Activated CD4-positive, CD25-positive, alpha-beta regulatory T cell (primary cell): ENCODE measurements around the gene CHRDL2.

Experiments
- DNase-seq, 4 experiments: peaks; one replicate each; lab custom pipeline; 2025; lab: John Stamatoyannopoulos, UW

The CHRDL2 gene

DNA sequence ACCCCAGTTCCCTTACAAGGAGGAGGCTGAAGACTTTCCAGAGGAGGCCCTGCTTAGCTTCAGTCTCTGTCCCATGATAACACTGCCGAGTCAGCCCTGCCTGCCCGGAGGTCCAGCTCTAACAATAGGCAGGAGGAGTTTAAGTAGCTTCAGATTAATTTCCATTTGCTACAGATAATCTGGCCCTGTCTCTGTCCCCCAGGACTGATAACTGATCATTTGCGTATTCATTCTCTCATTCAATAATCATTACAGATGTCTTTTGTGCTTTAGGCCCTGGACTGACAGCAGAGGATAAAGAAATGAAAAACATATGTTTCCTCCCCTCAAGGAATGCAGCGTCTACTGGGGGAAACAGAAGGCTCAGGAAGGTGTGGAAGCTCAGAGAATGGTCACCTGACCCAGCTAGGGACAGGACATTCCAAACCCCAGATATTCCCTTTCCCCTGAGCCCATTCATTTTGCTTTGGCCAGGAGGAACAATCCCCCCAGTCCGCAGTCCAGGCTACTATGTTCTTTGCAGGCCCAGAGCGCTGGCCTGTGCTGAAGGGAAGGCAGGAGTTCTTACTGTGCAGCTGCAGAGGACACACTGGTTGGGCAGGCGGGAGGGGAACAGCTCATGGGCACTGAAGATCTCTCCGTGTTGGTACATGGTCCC is 20.8 kb downstream of the CHRDL2 start:
- no peak for DNase-seq

DNA sequence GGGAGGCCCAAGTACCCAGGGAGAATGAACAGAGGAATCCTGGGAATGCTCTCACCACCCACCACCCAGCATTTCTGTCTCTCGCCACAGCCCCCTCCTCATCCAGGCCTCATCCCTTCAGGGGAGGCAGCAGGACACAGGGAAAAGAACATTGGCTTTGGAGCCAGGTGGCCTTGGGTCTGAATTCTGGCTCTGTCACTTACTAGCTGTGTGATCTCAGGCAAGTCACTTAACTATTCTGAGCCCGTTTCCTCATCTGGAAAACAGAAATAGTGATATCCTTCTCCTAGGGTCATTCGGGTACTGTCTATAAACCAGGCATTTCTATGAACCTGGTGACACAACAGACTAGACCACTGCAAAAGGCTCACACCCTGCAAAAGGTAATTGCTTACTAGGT is 22.1 kb downstream of the CHRDL2 start:
- no peak for DNase-seq

DNA sequence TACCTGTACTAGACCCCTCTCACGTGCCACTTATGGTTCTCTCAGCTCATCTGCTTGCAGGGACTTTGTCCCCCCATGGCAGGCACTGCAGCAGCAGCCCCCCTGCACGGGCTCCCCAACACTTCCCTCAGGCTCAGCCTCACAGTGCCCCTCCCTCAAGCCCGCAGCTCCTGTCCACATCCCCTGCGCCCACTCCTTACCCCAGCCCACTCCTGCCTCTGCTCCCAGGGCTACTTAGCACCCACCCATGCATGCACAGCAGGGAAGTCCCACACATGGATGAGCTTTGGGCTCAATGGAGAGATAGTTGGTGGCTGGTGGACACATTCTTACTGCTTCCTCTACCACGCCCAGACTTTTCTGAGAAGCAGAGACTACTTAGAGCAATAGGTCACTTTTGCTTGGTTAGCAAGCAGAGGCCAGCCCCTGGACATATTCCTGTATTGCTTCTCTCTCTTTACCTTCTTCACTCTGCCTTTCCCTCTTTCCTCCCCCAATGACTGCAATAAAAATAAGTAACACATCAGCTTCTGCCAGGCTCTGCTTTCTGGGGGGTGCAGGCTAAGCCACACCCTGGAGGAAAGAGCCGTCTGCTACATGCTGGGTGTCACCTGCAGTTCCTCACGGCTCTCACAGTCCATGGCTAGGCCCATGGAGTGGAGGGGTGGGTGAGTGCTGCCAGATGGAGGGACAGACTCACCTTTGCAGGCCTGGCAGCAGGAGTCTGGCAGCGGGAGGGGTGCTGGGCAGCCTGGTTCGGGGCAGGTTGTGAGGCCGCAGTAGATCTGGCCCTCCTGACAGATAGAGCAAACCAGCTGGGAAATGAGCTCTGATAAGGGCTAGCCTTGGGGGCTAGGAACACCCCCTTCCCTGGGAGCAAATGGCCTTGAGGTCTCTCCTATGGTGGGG is 23.4 kb downstream of the CHRDL2 start:
- no peak for DNase-seq

DNA sequence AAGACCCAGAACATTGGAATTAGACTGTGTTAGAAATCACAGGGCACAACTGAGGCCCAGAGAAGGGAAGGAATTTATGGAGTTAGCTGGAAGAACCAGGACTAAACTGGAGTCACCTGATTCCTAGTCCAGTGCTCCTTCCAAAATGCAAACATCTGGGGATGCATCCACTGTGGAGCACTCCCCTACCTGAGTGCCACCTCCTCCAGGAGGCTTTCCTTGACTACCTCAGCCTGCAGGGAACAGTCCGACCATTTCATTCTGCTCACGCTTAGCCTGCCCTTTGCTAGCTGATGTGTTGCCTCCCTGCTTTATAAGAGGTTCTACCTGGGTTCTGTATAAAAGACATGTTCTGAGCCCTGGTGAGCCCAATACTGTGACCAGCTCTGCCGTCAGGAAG is 24.0 kb downstream of the CHRDL2 start:
- no peak for DNase-seq

DNA sequence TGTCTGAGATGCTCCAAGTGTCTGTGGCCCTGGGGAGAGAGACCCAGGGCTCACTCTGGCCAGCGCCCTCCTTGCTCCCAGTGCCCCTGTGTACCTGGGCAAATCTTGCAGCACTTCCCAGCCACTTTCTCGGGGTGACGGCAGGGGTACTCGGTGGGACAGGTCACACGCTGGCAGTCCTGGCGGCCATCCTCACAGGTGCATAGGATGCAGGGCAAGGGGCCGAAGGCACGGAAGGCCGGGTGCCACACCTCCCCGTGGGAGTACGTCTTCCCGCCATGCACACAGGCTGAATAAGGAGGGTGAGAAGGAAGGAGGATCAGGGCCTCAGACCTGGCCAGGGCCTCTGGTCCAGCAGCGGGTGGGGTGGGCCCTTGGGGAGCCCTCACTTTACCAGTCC is 28.0 kb downstream of the CHRDL2 start:
- DNase-seq = no peak

DNA sequence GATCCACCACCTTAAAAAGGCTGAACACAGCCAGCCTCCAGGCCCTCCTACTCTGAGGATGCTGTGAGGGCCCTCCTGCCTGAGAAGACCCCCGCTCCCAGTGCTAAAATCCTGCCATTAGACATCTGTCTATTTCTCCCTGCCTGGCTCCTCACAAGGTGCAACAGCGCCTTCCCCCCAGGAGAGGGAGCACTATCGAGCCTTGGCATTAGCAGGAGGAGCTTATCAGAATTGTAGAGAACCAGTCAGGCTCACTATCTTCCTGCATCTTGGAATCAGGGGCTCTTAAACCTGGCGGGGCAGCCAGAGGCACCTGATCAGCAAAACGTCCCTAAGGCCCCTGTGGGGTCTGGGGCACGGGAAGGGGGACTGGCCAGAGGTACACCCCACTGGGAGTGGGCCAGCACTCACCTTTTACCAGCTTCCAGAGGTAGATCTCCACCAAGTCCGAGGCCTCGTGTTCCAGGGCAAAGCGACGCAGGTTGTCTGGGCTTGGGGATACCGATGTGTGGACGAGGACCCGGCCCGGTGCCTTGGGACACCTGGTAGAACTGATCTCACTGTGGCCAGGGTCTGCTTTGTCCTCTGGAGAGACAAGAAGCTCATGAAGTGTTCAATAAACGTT is 28.7 kb downstream of the CHRDL2 start:
- peak; percentile 10 to 28 (median 12) for DNase-seq

DNA sequence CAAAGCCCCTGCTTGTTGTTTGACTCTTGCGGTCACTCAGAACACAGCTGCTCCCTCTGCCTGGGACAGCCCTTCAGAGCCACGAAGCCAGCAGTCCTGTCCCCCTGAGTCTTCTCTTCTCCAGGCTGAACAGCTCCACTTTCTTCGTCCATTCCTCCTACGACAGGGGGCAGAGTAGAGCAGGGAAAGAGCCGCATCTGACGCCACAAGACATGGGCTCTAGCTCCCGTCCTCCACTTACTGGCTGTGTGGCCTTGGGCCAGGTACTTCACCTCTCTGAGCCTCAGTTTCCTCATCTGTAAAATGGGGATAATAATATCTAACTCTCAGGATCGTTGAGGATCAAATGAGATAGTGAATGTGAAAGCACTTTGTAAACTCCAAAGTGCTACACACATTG is 29.9 kb downstream of the CHRDL2 start:
- DNase-seq = no peak

DNA sequence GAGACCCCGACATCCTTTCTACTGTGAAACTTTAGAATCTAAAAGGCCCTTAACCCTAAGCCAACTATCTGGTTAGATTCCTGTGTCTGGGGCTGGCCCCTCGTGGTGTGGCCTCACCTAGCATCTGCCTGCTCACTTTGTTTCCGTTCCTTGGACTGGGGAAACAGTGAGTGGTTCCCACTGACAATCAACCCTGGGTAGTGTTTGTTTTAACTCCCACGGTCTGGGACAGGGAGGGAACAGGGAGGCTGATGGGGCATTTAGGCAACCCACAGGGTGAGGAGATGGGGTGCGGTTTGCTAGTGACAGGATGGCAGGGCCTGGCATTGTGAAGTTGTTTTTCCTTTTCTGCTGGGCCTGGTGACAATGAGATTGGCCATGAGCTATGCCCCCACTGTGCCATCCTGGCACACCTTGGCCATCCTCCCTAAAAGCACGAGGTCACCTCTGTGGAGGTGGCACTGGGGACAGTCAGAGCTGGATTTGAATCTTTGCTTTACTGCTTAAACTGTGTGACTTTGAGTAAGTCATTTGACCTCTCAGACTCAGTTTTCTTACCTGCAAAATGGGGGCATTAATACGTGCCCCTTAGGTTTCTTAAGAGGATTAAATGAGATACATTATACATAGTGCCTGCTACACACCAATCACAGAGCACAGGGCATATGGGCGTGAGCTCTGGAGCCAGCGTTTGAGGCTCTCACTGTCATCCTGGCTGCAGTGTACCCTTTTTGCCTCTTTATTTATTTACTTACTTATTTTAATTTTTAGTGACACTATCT is 31.4 kb downstream of the CHRDL2 start:
- DNase-seq = no peak

DNA sequence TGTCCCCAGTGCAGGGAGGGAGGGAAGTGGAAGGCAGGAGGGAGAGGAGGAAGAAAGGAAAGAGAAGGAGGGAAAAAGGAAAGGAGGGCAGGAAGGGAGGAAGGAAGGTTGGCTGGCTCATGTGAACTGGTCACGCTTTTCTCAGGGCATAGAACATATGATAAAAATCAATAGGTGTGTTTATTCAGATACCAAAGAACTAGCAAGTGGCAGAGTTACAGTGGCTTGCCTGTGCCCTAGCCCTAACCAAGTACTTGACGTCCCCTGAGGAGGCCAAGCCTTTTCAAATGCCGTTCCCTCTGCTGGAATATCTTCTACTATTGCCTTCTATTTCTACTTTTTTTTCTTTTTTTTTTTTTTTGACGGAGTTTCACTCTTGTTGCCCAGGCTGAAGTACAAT is 33.5 kb downstream of the CHRDL2 start:
- DNase-seq = no peak

DNA sequence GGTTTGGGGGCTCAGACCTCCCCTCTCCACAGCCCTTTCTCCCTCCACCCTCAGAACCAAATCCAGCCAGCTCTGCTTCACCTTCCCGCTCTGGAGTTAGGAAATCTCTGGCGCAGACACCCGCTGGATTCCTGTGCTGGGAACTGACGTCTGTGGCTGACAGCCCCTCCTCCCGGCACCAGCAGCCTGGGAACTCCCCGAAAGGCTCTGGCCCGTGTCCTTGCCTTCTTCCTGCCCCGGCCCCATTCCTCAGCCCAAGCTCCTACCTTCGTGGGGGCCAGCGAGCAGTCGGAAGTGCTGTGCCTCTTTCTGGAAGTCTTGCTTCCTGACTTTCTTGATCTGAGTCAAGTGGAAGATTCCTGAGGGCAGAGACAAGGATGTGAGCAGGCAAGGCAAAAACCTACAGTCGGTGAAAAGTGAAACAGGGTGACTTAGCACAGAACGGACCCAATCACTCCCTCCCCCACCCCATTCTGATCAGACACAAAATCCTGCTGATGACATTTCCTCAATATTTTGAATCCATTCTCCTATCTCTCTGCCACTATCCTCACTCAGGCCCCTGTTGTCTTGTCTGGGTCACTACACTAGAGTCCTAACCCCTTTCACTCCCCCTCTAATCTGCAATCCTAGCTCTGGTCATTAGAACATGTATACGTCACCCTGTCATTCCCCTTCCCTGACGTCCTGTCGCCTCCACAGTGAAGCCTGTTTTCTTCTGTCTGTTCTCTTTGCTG is 34.1 kb downstream of the CHRDL2 start:
- DNase-seq = no peak

DNA sequence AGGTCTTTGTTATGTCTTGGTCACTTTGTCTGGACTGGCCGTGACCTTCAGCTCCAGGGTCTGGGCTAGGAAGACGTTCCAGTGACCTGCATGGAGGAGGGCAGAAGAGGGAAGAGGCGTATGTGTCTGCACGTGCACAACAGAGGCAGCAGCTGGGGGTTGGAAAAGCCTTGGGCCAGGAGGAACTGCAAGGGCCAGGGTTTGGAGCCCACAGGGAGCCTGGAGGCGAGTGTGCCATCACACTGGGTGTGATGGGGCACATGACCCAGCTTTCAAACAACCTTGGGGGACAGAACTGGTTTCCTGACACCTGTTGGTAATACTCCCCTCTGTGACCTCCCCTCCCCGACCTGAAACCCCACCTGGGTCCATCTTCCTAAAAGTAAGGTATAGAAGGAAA is 34.7 kb downstream of the CHRDL2 start:
- DNase-seq = no peak

DNA sequence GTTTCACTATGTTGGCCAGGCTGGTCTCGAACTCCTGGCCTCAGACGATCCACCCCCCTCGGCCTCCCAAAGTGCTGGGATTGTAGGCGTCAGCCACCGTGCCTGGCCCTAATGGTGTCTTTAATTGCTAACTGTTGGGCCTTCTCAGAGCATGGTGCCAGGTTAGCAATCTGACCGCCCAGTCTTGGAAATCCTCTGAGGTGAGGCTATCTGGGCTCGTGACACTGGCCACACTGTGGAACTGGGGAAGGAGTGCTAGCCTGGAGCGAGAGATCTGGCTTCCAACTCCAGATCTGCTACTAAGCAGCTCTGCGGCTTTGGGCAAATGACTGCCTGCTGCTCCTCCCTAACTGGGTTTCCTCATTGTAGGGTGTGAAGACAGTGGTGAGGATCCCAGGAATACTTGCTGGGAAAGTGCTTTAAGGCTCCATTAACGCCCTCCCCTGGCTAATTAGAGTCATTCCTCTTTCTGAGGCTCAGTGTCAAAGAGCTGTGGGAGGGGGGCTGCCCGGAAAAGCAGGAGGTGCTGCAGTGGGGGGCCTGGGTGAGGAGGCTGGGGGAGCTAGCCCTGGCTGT is 35.4 kb downstream of the CHRDL2 start:
- DNase-seq = no peak

DNA sequence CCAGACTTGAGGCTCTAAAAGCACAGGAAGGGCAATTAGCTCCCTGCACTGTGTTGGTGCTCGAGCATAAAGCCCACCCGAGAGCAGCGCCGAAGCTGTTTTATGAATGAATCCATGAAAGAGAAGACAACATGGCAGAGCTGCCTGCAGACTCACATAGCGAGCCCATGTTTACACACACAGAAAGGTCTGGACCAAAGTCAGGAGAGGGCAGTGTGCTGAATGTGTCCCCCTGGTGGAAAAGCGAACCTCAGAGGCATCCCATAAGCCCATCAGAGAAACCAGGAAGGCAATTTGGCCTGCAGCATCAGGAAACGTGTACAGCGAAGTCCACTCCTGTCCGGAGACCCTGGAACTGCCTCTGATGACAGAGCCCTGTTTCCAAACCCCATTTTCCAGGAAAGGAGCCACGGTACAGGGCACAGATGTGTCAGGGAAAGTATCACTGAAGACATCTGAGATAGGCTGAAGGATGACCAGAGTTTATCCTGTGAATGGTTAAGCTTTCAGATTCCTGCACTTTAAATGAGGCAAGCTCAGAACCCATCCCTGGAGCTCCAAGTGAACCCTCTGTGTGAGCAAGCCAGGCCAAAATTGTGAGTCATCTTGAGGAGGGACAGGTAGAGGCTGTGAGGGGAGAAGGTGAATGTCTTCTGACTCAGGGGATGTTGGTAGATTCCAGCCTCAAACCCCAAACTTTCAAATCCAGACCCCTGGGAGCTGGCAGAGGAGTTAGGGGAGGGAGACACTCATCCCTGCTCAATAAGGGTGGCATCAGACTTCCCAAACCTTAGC is 36.9 kb downstream of the CHRDL2 start:
- no peak for DNase-seq

DNA sequence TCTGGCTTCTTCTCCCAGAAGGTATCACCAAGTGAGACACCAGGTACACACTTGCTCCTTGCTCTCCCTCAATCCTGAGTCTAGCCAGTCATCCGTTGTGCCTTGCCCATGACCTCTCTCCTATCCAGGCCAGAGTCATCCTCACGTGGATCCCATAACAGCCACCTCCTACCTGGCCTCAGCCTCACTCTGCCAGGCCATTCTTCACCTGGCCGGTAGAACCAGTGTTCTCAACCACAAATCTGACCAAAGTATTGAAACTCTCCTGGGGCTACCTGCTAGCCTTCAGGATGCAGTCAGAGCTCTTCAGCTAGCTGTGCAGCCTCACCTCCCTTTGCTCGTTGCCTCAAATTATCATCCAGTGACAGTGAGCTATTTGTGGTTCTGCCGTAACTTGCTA is 37.7 kb downstream of the CHRDL2 start:
- no peak for DNase-seq

DNA sequence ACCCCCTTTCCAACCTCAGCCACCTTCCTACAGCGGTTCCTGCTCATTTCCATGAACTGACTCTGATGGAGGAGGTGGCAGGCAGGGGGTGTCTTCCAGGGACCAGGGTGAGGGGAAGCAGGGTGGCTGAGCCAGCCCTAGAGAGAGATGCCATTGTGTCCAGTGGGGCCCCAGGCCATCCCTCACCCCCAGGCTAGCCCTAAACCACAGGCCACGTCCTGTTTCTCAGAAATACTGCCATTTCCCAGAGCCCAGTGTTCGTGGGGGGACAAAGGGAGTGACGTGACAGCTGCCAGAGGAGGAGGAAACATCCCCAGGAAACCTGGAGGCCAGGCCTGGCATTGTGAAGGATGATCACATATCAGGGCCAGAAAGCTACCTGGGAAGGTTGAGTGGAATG is 39.5 kb downstream of the CHRDL2 start:
- no peak for DNase-seq

DNA sequence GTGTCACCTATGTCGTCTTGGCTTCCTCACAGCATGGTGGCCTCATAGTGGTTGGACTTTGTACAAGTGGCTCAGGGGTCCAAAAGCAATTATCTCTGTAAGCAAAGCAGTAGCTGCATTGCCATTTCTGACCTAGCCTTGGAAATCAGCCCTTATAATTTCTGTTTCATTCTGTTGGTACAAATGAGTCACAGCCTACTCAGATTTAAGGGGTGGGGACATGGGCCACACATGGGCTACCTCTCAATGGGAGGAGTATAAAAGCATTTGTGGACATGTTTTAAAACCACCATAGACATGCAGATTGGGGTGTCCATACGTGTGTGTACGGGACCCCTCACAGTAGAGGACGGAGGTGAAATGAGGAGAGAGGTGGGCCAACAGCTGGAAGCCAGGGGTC is 41.6 kb downstream of the CHRDL2 start:
- DNase-seq = no peak

DNA sequence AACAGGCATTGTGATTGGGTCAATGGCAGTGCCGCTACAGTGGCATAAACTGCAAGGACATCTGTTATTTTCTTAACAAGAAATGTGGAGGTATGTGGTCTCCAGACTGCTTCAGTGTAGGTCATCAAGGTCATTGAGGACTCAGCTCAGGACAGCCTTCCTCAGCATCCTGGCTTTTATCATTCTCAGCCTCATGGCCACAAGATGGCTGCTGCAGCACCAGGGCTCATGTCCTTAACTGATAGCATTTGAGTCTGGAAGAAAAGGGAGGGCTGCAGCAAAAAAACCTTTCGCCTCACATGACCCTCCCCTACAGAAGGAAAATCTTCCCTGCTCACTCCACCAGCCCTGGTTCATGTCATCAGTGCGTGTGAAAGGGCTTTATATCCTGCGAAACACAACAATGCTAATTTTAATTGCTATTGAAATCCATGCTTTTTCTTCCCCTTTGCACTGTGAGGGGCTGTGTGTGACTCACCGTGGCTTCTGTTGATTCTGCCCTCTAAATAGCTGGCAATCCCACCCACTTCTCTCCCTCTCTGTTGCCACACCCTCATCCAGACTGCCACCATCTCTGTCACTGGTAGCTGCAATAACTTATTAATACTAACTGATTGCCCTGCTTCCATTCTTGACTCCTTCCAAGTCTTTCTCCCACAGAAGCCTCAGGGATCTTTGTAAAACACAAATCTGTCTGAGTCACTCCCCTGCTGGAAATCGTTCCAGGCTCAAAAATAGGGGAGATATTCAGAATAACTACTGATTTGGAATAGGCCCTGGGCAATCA is 43.8 kb downstream of the CHRDL2 start:
- DNase-seq = no peak

DNA sequence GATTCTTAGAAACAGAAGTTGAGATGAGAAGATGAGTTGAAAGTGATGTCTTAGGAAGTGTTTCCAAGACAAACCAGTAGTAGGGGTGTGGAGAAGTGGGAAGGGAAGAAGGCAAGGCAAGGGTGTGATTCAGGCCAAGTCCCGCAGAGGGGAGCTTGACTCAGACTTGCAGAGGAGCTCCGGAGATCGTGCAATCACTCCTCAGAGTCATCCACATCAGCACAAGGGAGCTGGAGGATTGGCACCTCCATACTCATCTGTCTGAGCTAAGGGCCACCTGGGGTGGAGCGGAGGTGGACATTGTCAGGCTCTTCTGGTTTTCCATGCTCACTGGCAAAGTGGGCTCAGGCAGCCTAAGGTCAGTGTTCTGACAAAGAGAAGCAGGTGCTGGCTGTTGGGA is 44.4 kb downstream of the CHRDL2 start:
- no peak for DNase-seq

DNA sequence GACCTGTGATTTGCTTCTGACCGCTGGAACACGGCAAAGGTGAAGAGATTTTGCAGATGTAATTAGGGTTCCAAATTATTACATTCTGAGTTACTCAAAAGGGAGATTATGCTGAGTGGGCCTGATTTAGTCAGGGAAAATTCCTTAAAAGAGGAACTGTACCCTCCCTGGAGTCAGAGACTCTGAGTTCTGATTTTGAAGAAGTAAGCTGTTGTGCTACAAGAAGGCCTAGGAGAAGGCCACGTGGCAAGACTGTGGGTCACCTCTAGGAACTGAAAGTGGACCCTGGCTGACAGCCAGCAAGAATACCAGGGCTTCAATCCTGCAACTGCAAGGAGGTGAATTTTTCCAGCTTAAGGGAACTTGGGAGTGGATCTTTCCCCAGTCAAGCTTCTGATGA is 45.3 kb downstream of the CHRDL2 start:
- DNase-seq = no peak

DNA sequence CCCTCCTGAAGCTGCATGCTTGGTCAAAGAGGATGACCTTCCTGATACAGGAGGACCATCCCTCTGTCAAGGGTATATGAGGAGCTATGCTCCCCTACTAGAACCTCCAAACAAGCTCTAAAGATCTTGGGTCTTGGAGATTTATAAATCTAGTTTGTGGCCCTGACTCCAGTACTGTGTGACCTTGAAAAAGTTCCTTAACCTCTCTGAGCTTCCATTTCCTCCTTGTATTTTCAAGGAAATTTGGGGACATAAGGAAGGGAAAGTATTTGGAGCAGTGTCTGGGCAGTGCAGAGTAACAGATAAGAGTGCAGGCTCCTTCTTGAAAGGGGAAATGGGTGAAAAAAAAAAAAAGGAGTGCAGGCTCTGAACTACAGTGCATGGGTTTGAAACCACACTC is 45.9 kb downstream of the CHRDL2 start:
- DNase-seq = no peak
